Stimulated activated CD4-positive, alpha-beta T cell treated with anti-CD3 and anti-CD28 coated beads, Interleukin-2, amount 100 ng/mL, for 4 hours (primary cell): Measurements from ENCODE around the gene RGL1.

Experiments used
- DNase-seq: peaks from one replicate; pipeline ENCODE4 v3.0.0-alpha.2; 2020; ENCODE audit warnings: low read depth

The RGL1 gene

GRCh38 chr1:183869664-183870063 is 64.7 kb downstream of the RGL1 start:
- DNase-seq, result no peak

GRCh38 chr1:183870351-183871077 is 65.6 kb downstream of the RGL1 start:
- no peak for DNase-seq

GRCh38 chr1:183871142-183871541 is 66.2 kb downstream of the RGL1 start:
- DNase-seq, result no peak

- no peak for DNase-seq
These were observed 66.7 kb downstream of the RGL1 start for GRCh38 chr1:183871601-183872000.

GRCh38 chr1:183872403-183872802 is 67.5 kb downstream of the RGL1 start:
- no peak for DNase-seq

GRCh38 chr1:183873642-183874041 is 68.7 kb downstream of the RGL1 start:
- DNase-seq, result no peak

- DNase-seq, result no peak
These were observed 71.4 kb downstream of the RGL1 start for GRCh38 chr1:183876309-183876708.

GRCh38 chr1:183877053-183877720 is 72.3 kb downstream of the RGL1 start:
- DNase-seq, result no peak

- DNase-seq, result no peak
These were observed 74.6 kb downstream of the RGL1 start for GRCh38 chr1:183879494-183879893.

- DNase-seq, result no peak
These were observed 75.0 kb downstream of the RGL1 start for GRCh38 chr1:183879966-183880365.

- DNase-seq, result no peak
These were observed 75.8 kb downstream of the RGL1 start for GRCh38 chr1:183880531-183881243.

GRCh38 chr1:183881387-183882131 is 76.6 kb downstream of the RGL1 start:
- DNase-seq, result no peak

- no peak for DNase-seq
These were observed 77.6 kb downstream of the RGL1 start for GRCh38 chr1:183882335-183883167.

GRCh38 chr1:183883623-183884022 is 78.7 kb downstream of the RGL1 start:
- DNase-seq, result no peak

GRCh38 chr1:183884526-183884925 is 79.6 kb downstream of the RGL1 start:
- DNase-seq, result no peak

- no peak for DNase-seq
These were observed 80.3 kb downstream of the RGL1 start for GRCh38 chr1:183885142-183885735.

- DNase-seq, result no peak
These were observed 81.3 kb downstream of the RGL1 start for GRCh38 chr1:183886083-183886828.

GRCh38 chr1:183886853-183887252 is 81.9 kb downstream of the RGL1 start:
- DNase-seq, result no peak

GRCh38 chr1:183887826-183888819 is 83.2 kb downstream of the RGL1 start:
- no peak for DNase-seq
